ENCODE results near the gene ERP44. TPM values are rescaled to one million over a fixed set of nuclear protein-coding genes. Genes with fewer than 3 reads are reported as not detected.
"Not testable (repeated sequence)": the region's sequence is repeated elsewhere in the genome, so short reads cannot be mapped to it uniquely, and the experiment has no call there.

The ERP44 gene
- total RNA-seq, 2 experiments from 2014 or later = 16.9 to 18.8 TPM

GRCh38 chr9:100074093-100074492 lies 24.7 kb downstream of the ERP44 start:
- no peaks in the 10 kb centered on the region for H3K27me3 Mint-ChIP-seq
- DNase-seq = no peak
- CTCF ChIA-PET = no interaction called here
- peaks cover 18% of the 10 kb centered on the region for H3K36me3 Mint-ChIP-seq (ENCODE audit: low read depth)
- no peak overlapping the region for H3K27ac Mint-ChIP-seq
- H3K4me3 Mint-ChIP-seq = no peak overlapping the region
- peaks cover 3% of the 10 kb centered on the region for H3K4me1 Mint-ChIP-seq
- H3K9me3 Mint-ChIP-seq = peaks cover 6% of the 10 kb centered on the region
- POLR2A ChIA-PET = no interaction called here

- Mint-ChIP-seq H3K27me3 (no peaks in the 10 kb centered on the region), H3K27ac (no peak overlapping the region), H3K36me3 (ENCODE audit: low read depth) (peaks cover 14% of the 10 kb centered on the region), H3K4me3 (no peak overlapping the region), H3K4me1 (peaks cover 3% of the 10 kb centered on the region), H3K9me3 (peaks cover 5% of the 10 kb centered on the region)
- ChIA-PET POLR2A (no interaction called here), CTCF (no interaction called here)
- DNase-seq = no peak
Observed at GRCh38 chr9:100072805-100073204, 26.0 kb downstream of the ERP44 start.

- Mint-ChIP-seq H3K4me3 (no peak overlapping the region), H3K36me3 (ENCODE audit: low read depth) (peaks cover 13% of the 10 kb centered on the region)
Observed at GRCh38 chr9:100071271-100071670, 27.5 kb downstream of the ERP44 start.

GRCh38 chr9:100070104-100071041 lies 28.4 kb downstream of the ERP44 start:
- H3K9me3 Mint-ChIP-seq = no peaks in the 10 kb centered on the region

More at GRCh38 chr9:100071271-100071670, 27.5 kb downstream of the ERP44 start:
- no peaks in the 10 kb centered on the region for H3K27me3 Mint-ChIP-seq
- H3K4me1 Mint-ChIP-seq = peaks cover 8% of the 10 kb centered on the region
- H3K9me3 Mint-ChIP-seq = no peaks in the 10 kb centered on the region
- no peak overlapping the region for H3K27ac Mint-ChIP-seq
- POLR2A ChIA-PET = no interaction called here
- CTCF ChIA-PET = no interaction called here
- no peak for DNase-seq

GRCh38 chr9:100069068-100069467 lies 29.7 kb downstream of the ERP44 start:
- CTCF ChIA-PET, H3K4me1 Mint-ChIP-seq, H3K9me3 Mint-ChIP-seq, H3K4me3 Mint-ChIP-seq, H3K27me3 Mint-ChIP-seq, DNase-seq, H3K27ac Mint-ChIP-seq, POLR2A ChIA-PET: not testable (repeated sequence)
- peaks cover 10% of the 10 kb centered on the region for H3K36me3 Mint-ChIP-seq (ENCODE audit: low read depth)

More at GRCh38 chr9:100070104-100071041, 28.4 kb downstream of the ERP44 start:
- ChIA-PET POLR2A (no interaction called here), CTCF (no interaction called here)
- Mint-ChIP-seq H3K27ac (no peak overlapping the region), H3K27me3 (no peaks in the 10 kb centered on the region), H3K36me3 (ENCODE audit: low read depth) (peaks cover 10% of the 10 kb centered on the region), H3K4me3 (no peak overlapping the region), H3K4me1 (peaks cover 8% of the 10 kb centered on the region)
- no peak for DNase-seq

- H3K4me3 Mint-ChIP-seq; H3K27ac Mint-ChIP-seq; H3K36me3 Mint-ChIP-seq (ENCODE audit: low read depth); DNase-seq; H3K4me1 Mint-ChIP-seq; POLR2A ChIA-PET; CTCF ChIA-PET; H3K27me3 Mint-ChIP-seq; H3K9me3 Mint-ChIP-seq: not testable (repeated sequence)
Observed at GRCh38 chr9:100067990-100068389, 30.8 kb downstream of the ERP44 start.

GRCh38 chr9:100066539-100066938 lies 32.3 kb downstream of the ERP44 start:
- DNase-seq = no peak
- CTCF ChIA-PET = interaction anchor here (1.3 kb wide), 1 partner anchor 48 kb away, joined by 3 read pairs; no protein-coding TSS in a partner anchor
- H3K4me1 Mint-ChIP-seq = peaks cover 8% of the 10 kb centered on the region
- POLR2A ChIA-PET = no interaction called here
- no peak overlapping the region for H3K4me3 Mint-ChIP-seq
- no peak overlapping the region for H3K27ac Mint-ChIP-seq
- H3K27me3 Mint-ChIP-seq = no peaks in the 10 kb centered on the region
- H3K36me3 Mint-ChIP-seq (ENCODE audit: low read depth) = peaks cover 8% of the 10 kb centered on the region
- H3K9me3 Mint-ChIP-seq = no peaks in the 10 kb centered on the region

- DNase-seq = no peak
- H3K4me3 Mint-ChIP-seq = no peak overlapping the region
- peaks cover 8% of the 10 kb centered on the region for H3K36me3 Mint-ChIP-seq (ENCODE audit: low read depth)
- CTCF ChIA-PET = interaction anchor here (1.2 kb wide), 1 partner anchor 16 kb away, joined by 3 read pairs; no protein-coding TSS in a partner anchor
- H3K27me3 Mint-ChIP-seq = no peaks in the 10 kb centered on the region
- H3K4me1 Mint-ChIP-seq = peaks cover 8% of the 10 kb centered on the region
- no peak overlapping the region for H3K27ac Mint-ChIP-seq
- no peaks in the 10 kb centered on the region for H3K9me3 Mint-ChIP-seq
- POLR2A ChIA-PET = no interaction called here
Observed at GRCh38 chr9:100064872-100065581, 33.8 kb downstream of the ERP44 start.

- no peak for DNase-seq
- CTCF ChIA-PET = interaction anchor here (1.2 kb wide), 1 partner anchor 32 kb away, joined by 3 read pairs; no protein-coding TSS in a partner anchor
- Mint-ChIP-seq H3K27me3 (no peaks in the 10 kb centered on the region), H3K9me3 (no peaks in the 10 kb centered on the region), H3K36me3 (ENCODE audit: low read depth) (peaks cover 15% of the 10 kb centered on the region), H3K4me1 (peaks cover 11% of the 10 kb centered on the region), H3K4me3 (no peak overlapping the region), H3K27ac (no peak overlapping the region)
- POLR2A ChIA-PET = no interaction called here
Observed at GRCh38 chr9:100063185-100063584, 35.6 kb downstream of the ERP44 start.

GRCh38 chr9:100062683-100063082 lies 36.1 kb downstream of the ERP44 start:
- DNase-seq = not testable (repeated sequence)

GRCh38 chr9:100058699-100059579 lies 39.9 kb downstream of the ERP44 start:
- DNase-seq = no peak
- peaks cover 3% of the 10 kb centered on the region for H3K4me1 Mint-ChIP-seq
- peaks cover 17% of the 10 kb centered on the region for H3K36me3 Mint-ChIP-seq (ENCODE audit: low read depth)
- no peaks in the 10 kb centered on the region for H3K9me3 Mint-ChIP-seq
- H3K27ac Mint-ChIP-seq = no peak overlapping the region
- no peak overlapping the region for H3K4me3 Mint-ChIP-seq
- CTCF ChIA-PET = interaction anchor here (0.6 to 1.0 kb wide), 3 partner anchors 35 to 884 kb away, joined by 3 read pairs; no protein-coding TSS in a partner anchor
- POLR2A ChIA-PET = no interaction called here
- H3K27me3 Mint-ChIP-seq = no peaks in the 10 kb centered on the region

More at GRCh38 chr9:100062683-100063082, 36.1 kb downstream of the ERP44 start:
- CTCF ChIA-PET, H3K4me3 Mint-ChIP-seq, H3K27ac Mint-ChIP-seq, POLR2A ChIA-PET, H3K9me3 Mint-ChIP-seq, H3K27me3 Mint-ChIP-seq: not testable (repeated sequence)
- peaks cover 15% of the 10 kb centered on the region for H3K36me3 Mint-ChIP-seq (ENCODE audit: low read depth)
- H3K4me1 Mint-ChIP-seq = peaks cover 11% of the 10 kb centered on the region

- H3K4me3 Mint-ChIP-seq = no peak overlapping the region
- no peak overlapping the region for H3K27ac Mint-ChIP-seq
- H3K4me1 Mint-ChIP-seq = peaks cover 3% of the 10 kb centered on the region
- DNase-seq = no peak
- POLR2A ChIA-PET = no interaction called here
- H3K27me3 Mint-ChIP-seq = no peaks in the 10 kb centered on the region
- CTCF ChIA-PET = no interaction called here
- peaks cover 17% of the 10 kb centered on the region for H3K36me3 Mint-ChIP-seq (ENCODE audit: low read depth)
- H3K9me3 Mint-ChIP-seq = no peaks in the 10 kb centered on the region
Observed at GRCh38 chr9:100057624-100058023, 41.2 kb downstream of the ERP44 start.
